Measurements from ENCODE around the gene CAMK2A.

CAMK2A gene

GRCh38 chr5:150188146-150188842 is 101.3 kb downstream of the CAMK2A start:
- no peaks in the 10 kb centered on the region for H3K4me1 Mint-ChIP-seq (ENCODE audit: low read depth)
- H3K36me3 Mint-ChIP-seq (ENCODE audit: low read depth) = no peaks in the 10 kb centered on the region
- H3K9me3 Mint-ChIP-seq = no peaks in the 10 kb centered on the region
- peaks cover 43% of the 10 kb centered on the region for H3K27me3 Mint-ChIP-seq (ENCODE audit: low read depth)
- no peak overlapping the region for H3K27ac Mint-ChIP-seq
- H3K4me3 Mint-ChIP-seq = no peak overlapping the region

- Mint-ChIP-seq H3K27me3 (ENCODE audit: low read depth) (peaks cover 34% of the 10 kb centered on the region), H3K4me1 (ENCODE audit: low read depth) (no peaks in the 10 kb centered on the region), H3K36me3 (ENCODE audit: low read depth) (no peaks in the 10 kb centered on the region), H3K9me3 (no peaks in the 10 kb centered on the region), H3K27ac (no peak overlapping the region), H3K4me3 (no peak overlapping the region)
Observed at GRCh38 chr5:150186897-150187296, 102.7 kb downstream of the CAMK2A start.

GRCh38 chr5:150186137-150186536 is 103.4 kb downstream of the CAMK2A start:
- H3K4me3 Mint-ChIP-seq = no peak overlapping the region
- H3K27ac Mint-ChIP-seq = no peak overlapping the region
- no peaks in the 10 kb centered on the region for H3K4me1 Mint-ChIP-seq (ENCODE audit: low read depth)
- peaks cover 29% of the 10 kb centered on the region for H3K27me3 Mint-ChIP-seq (ENCODE audit: low read depth)
- no peaks in the 10 kb centered on the region for H3K9me3 Mint-ChIP-seq
- no peaks in the 10 kb centered on the region for H3K36me3 Mint-ChIP-seq (ENCODE audit: low read depth)

- Mint-ChIP-seq H3K9me3 (no peaks in the 10 kb centered on the region), H3K27me3 (ENCODE audit: low read depth) (peaks cover 23% of the 10 kb centered on the region), H3K4me1 (ENCODE audit: low read depth) (no peaks in the 10 kb centered on the region), H3K36me3 (ENCODE audit: low read depth) (no peaks in the 10 kb centered on the region), H3K27ac (no peak overlapping the region), H3K4me3 (no peak overlapping the region)
Observed at GRCh38 chr5:150184990-150185912, 104.3 kb downstream of the CAMK2A start.

- Mint-ChIP-seq H3K27me3 (ENCODE audit: low read depth) (peaks cover 15% of the 10 kb centered on the region), H3K4me3 (no peak overlapping the region), H3K4me1 (ENCODE audit: low read depth) (no peaks in the 10 kb centered on the region), H3K36me3 (ENCODE audit: low read depth) (no peaks in the 10 kb centered on the region), H3K27ac (no peak overlapping the region), H3K9me3 (no peaks in the 10 kb centered on the region)
Observed at GRCh38 chr5:150184006-150184405, 105.6 kb downstream of the CAMK2A start.

- no peaks in the 10 kb centered on the region for H3K9me3 Mint-ChIP-seq
- no peak overlapping the region for H3K4me3 Mint-ChIP-seq
- H3K36me3 Mint-ChIP-seq (ENCODE audit: low read depth) = no peaks in the 10 kb centered on the region
- H3K27ac Mint-ChIP-seq = no peak overlapping the region
- peaks cover 9% of the 10 kb centered on the region for H3K27me3 Mint-ChIP-seq (ENCODE audit: low read depth)
- H3K4me1 Mint-ChIP-seq (ENCODE audit: low read depth) = no peaks in the 10 kb centered on the region
Observed at GRCh38 chr5:150183436-150183835, 106.1 kb downstream of the CAMK2A start.

GRCh38 chr5:150182774-150183173 is 106.8 kb downstream of the CAMK2A start:
- peaks cover 6% of the 10 kb centered on the region for H3K27me3 Mint-ChIP-seq (ENCODE audit: low read depth)
- H3K36me3 Mint-ChIP-seq (ENCODE audit: low read depth) = no peaks in the 10 kb centered on the region
- H3K9me3 Mint-ChIP-seq = no peaks in the 10 kb centered on the region
- H3K27ac Mint-ChIP-seq = no peak overlapping the region
- H3K4me3 Mint-ChIP-seq = no peak overlapping the region
- H3K4me1 Mint-ChIP-seq (ENCODE audit: low read depth) = no peaks in the 10 kb centered on the region

GRCh38 chr5:150181766-150182545 is 107.6 kb downstream of the CAMK2A start:
- Mint-ChIP-seq H3K4me1 (ENCODE audit: low read depth) (no peaks in the 10 kb centered on the region), H3K27me3 (ENCODE audit: low read depth) (no peaks in the 10 kb centered on the region), H3K27ac (no peak overlapping the region), H3K9me3 (no peaks in the 10 kb centered on the region), H3K36me3 (ENCODE audit: low read depth) (no peaks in the 10 kb centered on the region), H3K4me3 (no peak overlapping the region)

GRCh38 chr5:150181027-150181426 is 108.5 kb downstream of the CAMK2A start:
- H3K36me3 Mint-ChIP-seq (ENCODE audit: low read depth) = no peaks in the 10 kb centered on the region
- no peaks in the 10 kb centered on the region for H3K27me3 Mint-ChIP-seq (ENCODE audit: low read depth)
- H3K4me1 Mint-ChIP-seq (ENCODE audit: low read depth) = no peaks in the 10 kb centered on the region
- no peak overlapping the region for H3K27ac Mint-ChIP-seq
- H3K4me3 Mint-ChIP-seq = no peak overlapping the region
- no peaks in the 10 kb centered on the region for H3K9me3 Mint-ChIP-seq

GRCh38 chr5:150180241-150181026 is 109.1 kb downstream of the CAMK2A start:
- H3K9me3 Mint-ChIP-seq = no peaks in the 10 kb centered on the region
- H3K36me3 Mint-ChIP-seq (ENCODE audit: low read depth) = no peaks in the 10 kb centered on the region
- no peak overlapping the region for H3K27ac Mint-ChIP-seq
- no peaks in the 10 kb centered on the region for H3K27me3 Mint-ChIP-seq (ENCODE audit: low read depth)
- H3K4me3 Mint-ChIP-seq = no peak overlapping the region
- H3K4me1 Mint-ChIP-seq (ENCODE audit: low read depth) = no peaks in the 10 kb centered on the region

GRCh38 chr5:150179019-150179620 is 110.5 kb downstream of the CAMK2A start:
- Mint-ChIP-seq H3K9me3 (no peaks in the 10 kb centered on the region), H3K27me3 (ENCODE audit: low read depth) (no peaks in the 10 kb centered on the region), H3K4me1 (ENCODE audit: low read depth) (no peaks in the 10 kb centered on the region), H3K36me3 (ENCODE audit: low read depth) (no peaks in the 10 kb centered on the region), H3K4me3 (no peak overlapping the region), H3K27ac (no peak overlapping the region)

- Mint-ChIP-seq H3K27ac (no peak overlapping the region), H3K9me3 (no peaks in the 10 kb centered on the region), H3K36me3 (ENCODE audit: low read depth) (no peaks in the 10 kb centered on the region), H3K4me1 (ENCODE audit: low read depth) (no peaks in the 10 kb centered on the region), H3K4me3 (no peak overlapping the region), H3K27me3 (ENCODE audit: low read depth) (peaks cover 7% of the 10 kb centered on the region)
Observed at GRCh38 chr5:150178262-150178661, 111.3 kb downstream of the CAMK2A start.

GRCh38 chr5:150177721-150178120 is 111.9 kb downstream of the CAMK2A start:
- no peak overlapping the region for H3K4me3 Mint-ChIP-seq
- H3K4me1 Mint-ChIP-seq (ENCODE audit: low read depth) = no peaks in the 10 kb centered on the region
- H3K9me3 Mint-ChIP-seq = no peaks in the 10 kb centered on the region
- no peaks in the 10 kb centered on the region for H3K36me3 Mint-ChIP-seq (ENCODE audit: low read depth)
- no peak overlapping the region for H3K27ac Mint-ChIP-seq
- peaks cover 9% of the 10 kb centered on the region for H3K27me3 Mint-ChIP-seq (ENCODE audit: low read depth)
